HG02840 (cell line): ENCODE measurements around the gene SLC51A.

Source experiments
- ATAC-seq: cut with Tn5 transposase; IDR thresholded peaks from one replicate; pipeline ENCODE4 v1.9.1; 2021; ENCODE audit warnings: mild to moderate bottlenecking, moderate library complexity, moderate number of reproducible peaks; ENCODE audit not compliant: unreplicated experiment, low FRiP score

SLC51A gene

DNA sequence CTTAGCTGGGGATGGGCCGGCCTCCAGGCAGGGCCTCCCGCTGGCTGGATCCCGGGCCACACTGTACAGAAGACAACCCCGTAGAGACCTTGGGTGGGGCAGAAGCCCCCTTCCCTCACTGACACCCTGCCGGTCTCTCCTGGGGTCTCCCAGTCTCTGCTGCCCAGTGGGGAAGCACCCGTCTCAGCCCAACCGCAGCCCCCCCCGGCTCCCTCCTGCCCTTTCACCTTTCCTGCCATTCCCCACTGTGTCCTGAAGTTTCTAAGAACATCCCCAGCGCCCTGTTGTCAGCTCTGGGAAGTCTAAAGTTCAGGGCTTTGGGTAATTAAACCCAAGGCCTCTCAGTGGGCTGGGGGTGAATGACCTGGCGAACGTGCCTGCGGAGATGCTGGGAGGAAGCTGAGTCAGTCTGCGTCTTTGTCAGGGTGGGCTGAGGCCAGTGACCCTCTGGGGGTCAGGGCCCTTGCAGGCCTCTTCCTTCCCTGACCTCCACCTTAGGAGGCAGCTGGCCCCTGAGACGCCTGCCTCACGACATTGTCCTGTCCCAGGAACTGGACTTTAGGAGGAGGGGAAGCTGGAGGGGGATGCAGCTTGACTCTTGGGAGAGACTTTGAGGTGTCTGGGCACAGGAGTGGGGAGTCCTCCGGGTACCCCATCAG is 1.4 kb upstream of the SLC51A start:
- ATAC-seq, result no peak

DNA sequence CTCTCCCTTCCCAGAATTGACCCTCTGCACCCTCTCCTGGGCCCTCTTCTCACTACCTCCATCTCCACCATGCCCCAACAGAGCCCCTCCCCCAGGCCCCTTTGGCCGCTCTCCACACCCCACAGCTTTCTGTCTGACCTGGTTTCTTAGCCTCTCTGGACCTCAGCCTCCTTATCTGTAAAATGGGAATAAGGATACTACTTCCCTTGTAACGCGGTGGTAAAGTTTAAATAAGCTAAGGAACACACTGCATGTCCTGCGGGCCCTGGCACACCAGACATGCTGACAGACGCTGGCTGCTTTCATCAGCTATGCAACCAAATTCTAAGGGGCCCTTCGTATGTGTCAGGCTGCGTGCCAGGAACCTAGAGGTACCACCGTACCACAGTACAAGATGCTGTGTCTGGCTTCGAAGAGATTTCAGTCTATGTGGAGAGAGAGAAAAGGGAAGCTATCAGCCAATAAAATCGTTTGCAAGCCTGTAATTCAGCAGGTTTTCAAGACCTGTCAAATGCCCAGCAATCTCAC is 777 bp upstream of the SLC51A start:
- no peak for ATAC-seq

DNA sequence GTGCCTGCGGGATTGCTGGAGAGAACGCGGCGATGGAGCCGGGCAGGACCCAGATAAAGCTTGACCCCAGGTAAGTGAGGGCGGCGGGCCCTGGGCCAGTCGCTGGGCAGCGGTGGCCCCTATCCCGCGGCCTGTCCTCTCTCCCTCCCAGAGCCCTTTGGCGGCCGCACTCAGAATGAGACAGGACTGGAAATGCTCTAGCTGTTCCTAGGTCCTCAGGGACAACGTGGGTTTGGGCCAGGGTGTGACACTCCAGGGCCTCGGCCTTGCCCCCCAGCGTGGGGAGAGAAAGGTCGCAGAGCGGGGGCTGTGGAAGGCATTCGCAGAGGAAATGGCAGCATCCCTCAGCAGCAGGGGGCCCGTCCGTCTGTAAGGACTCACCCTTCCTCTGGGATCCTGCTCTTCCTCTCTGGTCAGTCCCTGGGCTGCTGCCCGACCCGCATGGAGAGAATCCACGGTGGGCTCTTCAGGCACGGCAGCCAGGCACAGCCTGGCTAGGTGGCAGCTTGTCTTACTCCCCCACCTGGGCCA is 412 bp downstream of the SLC51A start:
- no peak for ATAC-seq

DNA sequence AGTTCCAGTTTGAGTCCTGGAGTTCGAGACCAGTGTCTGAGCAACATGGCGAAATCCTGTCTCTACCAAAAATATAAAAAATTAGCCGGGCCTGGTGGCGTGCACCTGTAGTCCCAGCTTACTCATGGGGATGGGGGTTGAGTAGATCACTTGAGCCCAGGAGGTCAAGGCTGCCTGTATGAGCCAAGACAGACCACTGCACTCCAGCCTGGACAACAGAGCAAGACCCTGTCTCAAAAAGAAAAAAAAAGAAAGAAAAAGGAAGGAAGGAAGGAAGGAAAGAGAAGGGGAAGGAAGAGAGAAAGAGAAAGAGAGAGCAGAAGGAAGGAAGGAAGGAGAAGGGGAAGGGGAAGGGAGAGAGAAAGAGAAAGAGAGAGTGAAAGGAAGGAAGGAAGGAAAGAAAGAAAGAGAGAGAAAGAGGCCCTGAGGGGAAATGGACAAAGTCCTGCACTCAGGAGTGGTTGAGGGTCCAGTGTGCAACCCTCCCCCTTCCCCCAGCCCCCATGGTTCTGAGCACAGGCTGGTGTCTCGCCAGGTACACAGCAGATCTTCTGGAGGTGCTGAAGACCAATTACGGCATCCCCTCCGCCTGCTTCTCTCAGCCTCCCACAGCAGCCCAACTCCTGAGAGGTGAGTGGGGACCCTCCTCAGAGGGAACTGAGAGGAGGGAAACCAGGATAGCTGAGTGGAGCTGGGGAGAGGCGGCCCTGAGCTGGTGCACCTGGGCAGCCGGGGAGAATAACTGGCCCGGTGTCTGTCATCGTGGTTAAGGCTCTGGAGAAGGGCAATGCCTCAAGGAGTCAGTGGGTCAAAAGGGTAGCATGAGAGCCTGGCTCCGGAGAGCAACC is 1.2 kb downstream of the SLC51A start:
- ATAC-seq, result no peak

GRCh38 chr3:196218155-196218712 is 1.9 kb downstream of the SLC51A start:
- ATAC-seq, result no peak

- no peak for ATAC-seq
Observed at GRCh38 chr3:196219194-196219969, 3.0 kb downstream of the SLC51A start.

DNA sequence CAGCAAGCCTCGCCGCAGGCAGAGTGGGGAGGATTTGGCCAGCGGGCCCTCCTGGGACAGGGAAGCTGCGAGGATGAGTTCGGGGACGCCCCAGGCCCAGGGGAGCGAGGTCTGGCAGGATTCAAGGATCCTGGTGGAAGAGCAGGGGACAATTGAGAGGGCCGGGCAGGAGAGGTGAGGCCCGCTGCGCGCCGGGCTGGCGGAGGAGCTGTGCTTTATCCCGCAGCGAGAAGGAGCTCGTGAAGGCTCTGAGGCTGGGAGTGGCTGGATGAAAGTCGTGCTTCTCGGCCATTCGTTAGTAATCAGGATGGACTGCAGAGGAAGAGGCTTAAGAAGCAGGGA is 3.6 kb downstream of the SLC51A start:
- ATAC-seq, result no peak

DNA sequence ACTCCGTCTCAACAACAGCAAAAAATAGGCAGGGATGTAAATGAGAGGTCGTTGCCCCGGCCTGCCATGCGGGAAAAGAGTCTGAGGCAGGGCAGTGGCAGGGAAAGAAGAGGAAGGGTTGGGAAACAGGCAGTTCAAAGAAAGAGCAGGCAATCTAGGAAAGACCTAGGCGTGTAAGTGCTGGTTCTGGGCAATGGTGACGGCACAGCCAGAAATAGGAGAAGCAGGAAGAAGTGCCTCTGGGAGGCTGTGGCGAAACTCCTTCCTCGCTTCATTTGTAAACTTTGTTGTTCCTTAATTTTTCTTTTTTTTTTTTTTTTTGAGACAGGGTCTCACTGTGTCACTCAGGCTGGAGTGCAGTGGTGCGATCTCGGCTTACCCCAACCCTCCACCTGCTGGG is 4.3 kb downstream of the SLC51A start:
- ATAC-seq, result no peak

DNA sequence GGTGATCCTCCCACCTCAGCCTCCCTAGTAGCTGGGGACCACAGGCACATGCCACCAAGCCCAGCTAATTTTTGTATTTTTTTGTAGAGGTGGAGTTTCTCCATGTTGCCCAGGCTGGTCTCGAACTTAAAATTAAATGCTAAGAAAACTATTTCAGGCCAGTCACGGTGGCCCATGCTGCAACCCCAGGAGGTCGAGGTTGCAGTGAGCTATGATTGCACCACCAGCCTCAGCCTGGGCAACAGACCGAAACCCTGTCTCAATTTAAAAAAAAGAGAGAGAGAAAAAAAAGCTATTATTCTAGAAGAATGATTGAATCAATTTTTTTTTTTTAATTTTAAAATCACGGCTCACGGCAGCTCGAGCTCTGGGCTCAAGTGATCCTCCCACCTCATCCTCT is 4.7 kb downstream of the SLC51A start:
- ATAC-seq, result no peak

GRCh38 chr3:196222876-196223595 is 6.7 kb downstream of the SLC51A start:
- ATAC-seq, result no peak

DNA sequence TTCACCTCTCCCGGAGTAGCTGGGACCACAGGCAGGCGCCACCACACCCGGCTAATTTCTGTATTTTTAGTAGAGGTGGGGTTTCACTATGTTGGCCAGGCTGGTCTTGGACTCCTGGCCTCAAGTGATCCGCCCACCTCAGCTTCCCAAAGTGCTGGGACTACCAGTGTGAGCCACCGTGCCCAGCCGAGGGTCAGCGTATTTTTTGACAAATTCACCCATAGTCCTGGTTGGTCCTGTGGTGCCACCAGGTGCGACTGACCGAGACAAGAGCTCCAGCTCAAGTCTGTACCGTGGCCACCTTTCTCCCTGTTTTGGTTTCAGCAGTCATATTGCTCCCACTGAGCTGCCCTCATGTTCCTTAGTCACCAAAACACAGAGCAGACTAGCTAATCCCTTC is 8.8 kb downstream of the SLC51A start:
- ATAC-seq, result no peak

- ATAC-seq, result no peak
Observed at GRCh38 chr3:196225763-196226364, 9.5 kb downstream of the SLC51A start.

DNA sequence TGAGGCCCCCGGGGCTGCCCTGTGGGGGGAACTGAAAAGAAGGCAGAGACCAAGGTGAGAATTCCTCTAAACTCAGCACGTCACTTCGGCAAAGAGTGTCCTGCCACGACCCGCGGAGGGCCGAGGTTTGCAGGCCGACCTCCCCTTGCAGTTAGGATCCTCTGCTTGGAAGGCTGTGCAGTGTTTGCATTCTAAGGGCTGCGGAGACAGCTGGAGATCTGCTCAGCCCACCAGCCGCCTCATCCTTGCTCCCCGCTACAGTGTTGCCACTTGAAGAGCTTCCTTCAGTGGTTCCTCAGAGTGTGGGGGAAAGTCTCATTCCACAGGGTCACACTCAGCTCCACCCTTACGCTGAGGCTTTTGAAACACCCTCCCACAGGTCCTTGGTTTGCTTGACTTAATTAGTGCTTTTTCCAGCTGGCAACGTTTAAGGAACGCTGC is 10.8 kb downstream of the SLC51A start:
- ATAC-seq, result no peak

GRCh38 chr3:196227629-196228493 is 11.5 kb downstream of the SLC51A start:
- ATAC-seq, result no peak

DNA sequence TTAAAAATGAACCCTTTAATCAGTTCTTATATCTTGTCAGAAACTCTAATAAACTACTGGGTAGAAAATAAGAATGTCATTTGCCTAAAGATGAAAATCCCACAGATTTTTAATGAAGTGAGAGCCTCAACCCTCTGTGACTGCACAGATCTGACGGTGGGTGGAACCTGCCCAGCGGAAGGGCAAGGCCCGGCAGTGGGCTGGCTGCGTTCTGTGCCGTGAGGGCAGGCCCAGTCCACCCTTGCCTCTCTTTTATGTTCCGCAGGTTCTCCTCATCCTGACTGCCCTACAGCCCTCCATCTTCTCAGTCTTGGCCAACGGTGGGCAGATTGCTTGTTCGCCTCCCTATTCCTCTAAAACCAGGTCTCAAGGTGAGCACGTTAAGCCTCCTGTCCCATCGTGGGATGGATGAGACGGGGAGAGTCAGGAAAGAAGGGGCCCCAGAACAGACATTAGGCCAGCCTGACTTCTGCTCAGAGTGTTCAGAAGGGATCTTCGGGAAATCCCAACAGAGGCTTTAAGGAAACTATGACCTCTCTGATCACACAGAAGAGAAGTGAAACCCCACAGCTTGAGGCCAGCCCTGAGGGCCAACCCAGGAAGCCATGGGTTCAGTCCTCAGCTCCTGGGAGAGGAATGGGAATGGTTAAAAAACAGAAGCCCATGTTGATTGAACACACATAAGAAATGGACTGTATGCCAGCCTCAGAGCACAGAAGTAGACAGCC is 16.0 kb downstream of the SLC51A start:
- ATAC-seq, result no peak

GRCh38 chr3:196232882-196233251 is 16.5 kb downstream of the SLC51A start:
- ATAC-seq, result no peak

DNA sequence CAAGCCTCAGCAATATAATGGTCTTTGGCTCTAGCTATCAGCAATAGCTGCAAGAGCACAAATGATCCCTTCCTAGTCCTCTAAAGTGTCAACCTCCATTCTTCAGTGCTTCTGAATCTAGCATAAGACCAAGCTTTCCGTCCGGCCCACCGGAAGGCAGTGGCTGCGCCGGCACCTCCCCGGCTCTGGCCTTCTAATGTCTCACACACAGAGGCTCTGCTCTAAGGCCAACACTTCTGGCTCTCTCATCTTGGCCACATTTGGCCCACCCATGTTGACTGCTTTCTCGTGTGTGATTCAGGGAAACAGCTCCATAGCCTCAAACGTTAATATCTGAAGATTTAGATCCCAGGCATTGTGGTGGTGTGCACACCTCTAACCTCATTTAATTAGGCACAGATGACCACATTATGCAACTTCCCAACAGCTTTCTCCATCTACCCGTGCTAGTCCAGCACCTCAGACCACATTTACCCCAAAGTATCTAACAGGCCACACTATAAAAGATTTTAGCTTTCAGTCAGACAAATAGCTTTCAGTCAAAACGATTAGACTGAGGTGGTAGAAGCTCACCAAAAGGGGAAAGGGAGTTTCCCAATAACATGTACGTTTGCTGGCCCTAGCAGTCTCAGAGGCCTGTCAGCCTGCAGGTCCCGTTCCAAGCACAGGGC is 19.3 kb downstream of the SLC51A start:
- ATAC-seq, result no peak
